Measurements from ENCODE around the gene SYN1.

SYN1 gene

DNA sequence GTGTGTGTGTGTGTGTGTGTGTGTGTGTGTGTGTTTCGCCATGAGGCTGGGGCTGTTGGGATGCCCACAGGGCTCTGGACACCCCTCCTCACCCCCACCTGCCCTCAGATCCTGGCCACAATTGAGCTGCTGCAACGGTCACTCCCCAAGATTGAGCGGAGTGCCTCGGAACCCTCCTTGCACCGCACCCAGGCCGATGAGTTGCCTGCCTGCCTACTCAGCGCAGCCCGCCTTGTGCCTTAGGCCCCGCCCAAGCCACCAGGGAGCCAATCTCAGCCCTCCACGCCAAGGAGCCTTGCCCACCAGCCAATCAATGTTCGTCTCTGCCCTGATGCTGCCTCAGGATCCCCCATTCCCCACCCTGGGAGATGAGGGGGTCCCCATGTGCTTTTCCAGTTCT lies 48.4 kb downstream of the SYN1 start:
- DNase-seq: no peak

DNA sequence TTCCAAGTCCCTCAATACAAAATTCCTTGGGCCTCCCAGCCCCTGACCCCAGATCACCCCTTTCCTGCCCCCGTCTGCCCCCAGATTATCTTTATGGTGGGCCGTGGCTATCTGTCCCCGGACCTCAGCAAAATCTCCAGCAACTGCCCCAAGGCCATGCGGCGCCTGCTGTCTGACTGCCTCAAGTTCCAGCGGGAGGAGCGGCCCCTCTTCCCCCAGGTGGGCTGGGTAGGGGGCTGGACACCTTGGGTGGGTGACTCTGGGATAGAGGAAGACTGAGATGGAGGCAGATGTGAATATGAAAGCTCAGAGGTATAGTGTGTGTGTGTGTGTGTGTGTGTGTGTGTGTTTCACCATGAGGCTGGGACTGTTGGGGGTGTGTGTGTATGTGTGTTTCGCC lies 48.9 kb downstream of the SYN1 start:
- no peak for DNase-seq

DNA sequence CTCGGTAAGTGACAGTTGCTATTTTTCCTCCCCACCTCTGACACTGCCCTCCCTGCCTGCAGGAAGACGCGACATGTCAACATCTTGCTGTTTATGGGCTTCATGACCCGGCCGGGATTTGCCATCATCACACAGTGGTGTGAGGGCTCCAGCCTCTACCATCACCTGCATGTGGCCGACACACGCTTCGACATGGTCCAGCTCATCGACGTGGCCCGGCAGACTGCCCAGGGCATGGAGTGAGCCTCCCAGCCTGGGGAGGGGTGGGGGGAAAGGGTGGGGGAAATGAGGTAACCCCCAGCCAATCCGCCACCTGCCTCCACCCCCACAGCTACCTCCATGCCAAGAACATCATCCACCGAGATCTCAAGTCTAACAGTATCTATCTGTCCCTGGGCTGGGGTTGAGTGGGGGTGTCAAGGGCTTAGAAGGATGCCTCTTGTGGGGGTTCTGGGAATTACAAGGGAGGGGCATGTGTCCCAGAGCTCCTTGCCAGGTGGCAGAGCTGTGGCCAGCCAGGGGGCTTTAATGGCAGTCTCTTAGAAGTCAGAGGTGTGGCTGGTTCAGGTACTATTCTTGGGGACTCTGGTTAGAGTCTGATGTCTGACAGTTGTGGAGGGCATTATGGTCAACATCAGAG lies 50.9 kb downstream of the SYN1 start:
- DNase-seq: no peak

DNA sequence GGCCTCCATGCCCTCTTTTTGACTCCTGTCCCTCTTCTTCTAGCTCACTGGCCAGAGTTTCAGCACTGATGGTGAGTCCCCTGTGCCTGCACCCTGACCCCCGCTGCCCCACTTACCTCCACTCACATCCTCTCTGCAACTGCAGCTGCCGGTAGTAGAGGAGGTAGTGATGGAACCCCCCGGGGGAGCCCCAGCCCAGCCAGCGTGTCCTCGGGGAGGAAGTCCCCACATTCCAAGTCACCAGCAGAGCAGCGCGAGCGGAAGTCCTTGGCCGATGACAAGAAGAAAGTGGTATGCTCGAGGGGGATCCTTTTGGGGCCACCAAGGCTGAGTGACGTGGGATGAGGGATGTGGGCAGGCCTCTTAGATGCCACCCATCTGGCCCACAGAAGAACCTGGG lies 52.8 kb downstream of the SYN1 start:
- DNase-seq: no peak

DNA sequence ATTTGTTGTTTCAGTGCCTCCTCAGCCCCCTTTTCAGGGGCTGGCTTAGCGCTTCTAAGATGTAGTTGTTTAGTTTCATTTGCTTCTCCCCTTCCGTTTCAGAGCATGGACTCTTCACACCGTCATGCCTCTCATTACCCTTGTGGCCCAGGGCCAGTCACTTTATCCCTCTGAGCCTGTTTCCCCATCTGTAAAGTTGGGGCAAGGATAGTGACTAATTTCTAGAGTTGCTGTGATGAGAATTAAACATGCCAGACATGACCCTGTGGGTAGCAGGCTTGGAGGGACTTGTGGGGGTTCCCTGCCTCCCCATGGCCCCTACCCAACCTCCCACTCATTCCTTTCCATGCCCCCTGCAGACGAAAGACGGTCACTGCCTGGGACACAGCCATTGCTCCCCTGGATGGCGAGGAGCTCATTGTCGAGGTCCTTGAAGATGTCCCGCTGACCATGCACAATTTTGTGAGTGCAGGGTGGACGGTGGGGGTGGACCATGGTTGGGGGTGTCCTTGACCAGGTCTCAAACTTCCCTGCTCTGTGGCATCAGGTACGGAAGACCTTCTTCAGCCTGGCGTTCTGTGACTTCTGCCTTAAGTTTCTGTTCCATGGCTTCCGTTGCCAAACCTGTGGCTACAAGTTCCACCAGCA lies 55.1 kb downstream of the SYN1 start:
- DNase-seq: no peak

DNA sequence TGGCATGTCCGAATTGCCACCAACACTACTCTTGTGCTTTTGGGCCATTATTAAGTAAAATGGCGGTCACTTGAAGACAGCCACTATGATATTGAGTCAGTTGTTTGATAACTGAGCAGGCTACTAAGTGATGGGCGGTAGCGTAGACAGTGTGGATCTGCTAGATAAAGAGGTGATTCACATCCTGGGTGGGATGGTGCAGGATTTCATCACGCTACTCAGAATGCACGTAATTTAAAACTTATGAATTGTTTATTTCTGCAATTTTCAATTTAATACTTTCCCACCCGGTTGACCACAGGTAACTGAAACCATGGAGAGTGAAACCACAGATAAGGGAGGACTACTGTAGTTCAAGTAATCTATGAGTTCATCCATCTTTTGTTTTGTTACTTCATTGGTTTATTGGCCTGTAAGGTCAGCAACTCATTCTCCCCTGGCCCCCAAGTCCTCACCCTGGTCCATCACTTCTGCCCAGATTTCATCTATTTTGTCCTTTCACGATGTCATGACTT lies 55.8 kb downstream of the SYN1 start:
- peak; percentile 46 for DNase-seq

DNA sequence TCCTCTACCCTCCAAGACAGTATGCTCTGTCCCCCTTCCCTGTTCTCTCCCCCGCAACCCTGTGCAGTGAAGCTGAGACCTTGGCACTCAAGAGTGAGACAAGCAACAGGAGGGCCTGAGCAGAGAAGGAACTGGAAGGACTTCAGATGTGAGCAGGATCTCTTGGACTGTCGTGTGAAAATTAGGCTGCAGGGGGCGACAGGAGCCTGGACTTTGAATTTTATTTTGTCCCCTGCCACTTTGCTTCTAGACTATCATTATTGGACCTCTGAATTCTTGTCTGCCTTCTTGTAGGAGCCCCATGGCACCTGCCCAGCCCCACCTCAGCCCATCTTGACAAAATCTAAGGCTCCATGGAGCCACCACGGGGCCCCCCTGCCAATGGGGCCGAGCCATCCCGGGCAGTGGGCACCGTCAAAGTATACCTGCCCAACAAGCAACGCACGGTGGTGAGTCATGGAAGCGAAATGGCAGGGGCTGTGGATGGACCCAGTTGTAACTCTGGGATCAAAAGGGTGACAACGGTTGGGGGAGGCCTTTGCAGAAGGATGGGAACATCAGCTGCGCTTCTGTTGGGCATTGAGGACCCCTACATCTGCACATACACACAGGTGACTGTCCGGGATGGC lies 56.9 kb downstream of the SYN1 start:
- DNase-seq: peak; percentile 55

DNA sequence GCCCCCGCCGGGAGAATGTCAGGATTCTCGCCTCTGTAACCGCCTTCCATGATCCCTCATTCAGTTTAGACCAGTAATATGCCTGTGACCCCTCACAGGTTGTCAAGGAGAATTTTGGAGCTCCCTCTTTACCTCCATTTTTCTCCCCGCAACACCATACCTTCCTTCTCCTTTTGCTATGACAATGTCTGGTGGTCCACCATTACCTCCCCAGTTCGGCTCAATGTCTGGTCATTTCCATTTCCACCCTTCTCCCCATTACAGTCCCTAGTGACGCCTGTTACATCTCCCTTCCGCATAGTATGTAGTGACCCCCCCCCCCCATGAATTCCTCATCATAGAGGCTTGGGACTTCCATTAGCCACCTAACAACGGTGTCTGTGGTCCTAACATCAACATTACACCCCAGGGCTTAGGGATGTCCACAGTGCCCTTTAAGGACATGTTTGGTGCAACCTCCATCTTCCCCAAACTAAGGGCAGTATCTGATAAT lies 58.0 kb downstream of the SYN1 start:
- no peak for DNase-seq

DNA sequence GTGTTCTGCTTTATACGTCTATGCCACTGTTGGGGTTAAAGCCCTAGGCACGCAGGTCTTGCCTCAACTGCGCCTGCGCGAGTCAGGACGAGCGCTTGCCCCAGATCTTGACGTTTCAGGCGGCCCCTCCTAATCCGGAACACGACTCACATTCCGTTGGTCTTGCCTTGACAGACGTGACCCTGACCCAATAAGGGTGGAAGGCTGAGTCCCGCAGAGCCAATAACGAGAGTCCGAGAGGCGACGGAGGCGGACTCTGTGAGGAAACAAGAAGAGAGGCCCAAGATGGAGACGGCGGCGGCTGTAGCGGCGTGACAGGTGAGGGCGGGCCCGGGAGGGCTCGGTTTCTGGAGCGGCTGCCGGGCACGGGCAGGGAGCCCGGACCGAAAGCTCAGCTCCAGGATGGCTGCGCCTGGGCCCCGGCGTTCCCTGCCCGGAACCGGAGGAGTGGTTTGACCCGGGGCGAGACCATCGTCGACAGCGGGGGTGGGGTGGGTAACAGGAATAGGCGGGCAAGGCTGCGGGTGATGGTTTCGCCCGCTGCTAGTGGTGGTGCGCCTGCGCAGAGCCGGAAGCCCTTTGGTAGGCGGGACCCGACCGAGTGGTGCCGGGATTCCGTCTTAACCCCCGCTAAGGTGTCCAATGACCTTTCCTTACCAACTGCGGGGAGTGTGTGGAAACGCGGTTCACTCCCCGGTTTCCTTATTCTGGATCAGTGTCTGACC lies 58.6 kb downstream of the SYN1 start, which contains the start of gene ARAF:
Gene ARAF, plus strand, starts transcription at position 272 of the 725 bp plus-strand sequence. CDS start 1,763 bp downstream, outside the sequence.
- DNase-seq: peak; percentile 98

DNA sequence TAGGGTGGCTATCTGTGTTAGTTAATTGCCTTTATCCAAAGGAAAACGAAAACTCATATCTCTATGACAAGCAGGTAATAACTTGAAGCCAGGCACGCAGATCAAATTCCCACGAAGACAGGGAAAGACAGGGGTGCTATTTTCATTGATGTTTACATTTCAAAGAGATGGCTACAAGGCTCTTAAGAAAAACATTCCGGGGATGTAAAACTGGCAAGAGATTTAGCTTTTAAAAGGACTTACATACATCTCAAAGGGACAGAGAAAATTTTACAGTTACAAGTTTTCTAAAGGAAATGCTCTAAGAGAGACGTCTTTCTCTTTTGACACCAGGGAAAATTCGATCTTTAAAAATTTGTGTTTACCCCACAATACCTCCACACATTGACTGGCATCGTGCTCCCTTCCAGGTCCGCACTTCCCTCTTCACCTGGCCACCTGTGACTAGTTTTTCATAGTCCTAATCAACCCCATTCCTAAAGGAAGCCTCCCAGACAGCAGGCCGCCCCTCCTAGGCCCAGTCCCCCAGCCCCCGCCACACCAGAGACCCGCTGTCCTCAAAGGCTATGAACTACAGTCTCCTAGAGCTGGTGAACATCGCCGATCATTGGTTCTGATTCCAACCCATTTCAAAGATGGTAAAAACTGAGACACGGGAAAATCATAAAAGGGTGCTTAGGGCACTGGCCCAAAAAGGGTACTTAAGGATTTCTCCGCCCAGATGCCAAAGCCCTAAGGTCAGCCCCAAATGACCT lies 59.3 kb downstream of the SYN1 start:
- DNase-seq: no peak

DNA sequence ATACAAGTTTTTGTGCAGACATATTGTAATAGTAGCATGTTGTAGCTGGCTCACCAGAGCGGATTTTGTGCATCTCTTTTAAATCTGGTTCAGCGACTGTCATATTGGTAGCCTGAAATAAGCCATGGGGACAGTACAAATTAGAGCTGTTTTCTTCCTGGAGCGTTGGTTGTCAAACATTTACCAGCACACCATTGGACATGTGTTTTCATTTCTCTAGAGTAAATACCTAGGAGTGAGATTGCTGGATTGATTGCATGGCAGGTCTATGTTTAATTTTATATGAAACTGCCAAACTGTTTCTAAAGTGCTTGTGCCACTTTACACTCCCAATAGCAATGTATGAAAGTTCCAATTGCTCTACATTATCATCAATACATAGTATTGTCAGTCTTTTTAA lies 61.2 kb downstream of the SYN1 start:
- DNase-seq: no peak

DNA sequence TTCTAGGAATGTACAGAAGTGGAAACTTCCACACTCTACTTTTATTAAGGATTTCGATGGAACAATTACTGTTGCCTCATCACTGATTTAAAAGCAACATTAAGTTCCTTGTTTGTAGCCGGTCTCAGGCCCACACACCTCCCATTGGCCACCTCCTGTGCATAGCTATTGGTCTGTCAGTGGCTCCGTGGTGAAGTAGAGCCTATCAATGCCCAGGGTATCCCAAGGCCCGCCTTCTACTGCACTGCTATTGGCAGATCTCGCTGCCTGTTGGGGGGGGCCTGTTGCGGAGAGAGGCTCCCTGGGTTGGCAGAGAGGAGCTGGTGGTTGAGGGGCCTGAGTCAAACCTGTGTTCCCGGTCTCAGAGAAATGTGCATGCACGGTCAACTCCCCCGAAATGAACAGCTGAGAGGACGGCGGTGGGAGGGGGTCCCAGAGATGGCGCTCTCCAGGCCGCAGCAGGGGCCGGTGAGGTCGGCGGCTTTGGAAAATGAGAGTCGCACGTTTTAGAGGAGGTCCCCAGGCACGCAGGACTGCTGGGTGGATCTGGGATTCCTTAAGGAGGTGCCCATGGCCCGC lies 63.5 kb downstream of the SYN1 start:
- DNase-seq: peak; percentile 90

DNA sequence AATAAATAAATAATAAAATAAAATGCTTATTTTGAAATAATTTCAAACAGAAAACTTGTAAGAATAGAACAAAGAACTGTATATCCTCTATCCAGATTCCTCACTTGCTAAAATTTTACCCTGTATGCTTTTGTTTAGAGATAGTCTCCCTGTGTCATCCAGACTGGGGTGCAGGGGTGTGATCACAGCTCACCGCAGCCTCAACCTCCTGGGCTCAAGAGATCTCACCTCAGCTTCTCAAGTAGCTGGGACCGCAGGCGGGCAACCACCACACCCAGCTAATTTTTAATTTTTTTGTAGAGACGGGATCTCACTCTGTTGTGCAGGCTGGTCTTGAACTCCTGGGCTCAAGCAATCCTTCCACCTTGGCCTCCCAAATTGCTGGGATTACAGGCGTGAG lies 76.2 kb downstream of the SYN1 start:
- no peak for DNase-seq

DNA sequence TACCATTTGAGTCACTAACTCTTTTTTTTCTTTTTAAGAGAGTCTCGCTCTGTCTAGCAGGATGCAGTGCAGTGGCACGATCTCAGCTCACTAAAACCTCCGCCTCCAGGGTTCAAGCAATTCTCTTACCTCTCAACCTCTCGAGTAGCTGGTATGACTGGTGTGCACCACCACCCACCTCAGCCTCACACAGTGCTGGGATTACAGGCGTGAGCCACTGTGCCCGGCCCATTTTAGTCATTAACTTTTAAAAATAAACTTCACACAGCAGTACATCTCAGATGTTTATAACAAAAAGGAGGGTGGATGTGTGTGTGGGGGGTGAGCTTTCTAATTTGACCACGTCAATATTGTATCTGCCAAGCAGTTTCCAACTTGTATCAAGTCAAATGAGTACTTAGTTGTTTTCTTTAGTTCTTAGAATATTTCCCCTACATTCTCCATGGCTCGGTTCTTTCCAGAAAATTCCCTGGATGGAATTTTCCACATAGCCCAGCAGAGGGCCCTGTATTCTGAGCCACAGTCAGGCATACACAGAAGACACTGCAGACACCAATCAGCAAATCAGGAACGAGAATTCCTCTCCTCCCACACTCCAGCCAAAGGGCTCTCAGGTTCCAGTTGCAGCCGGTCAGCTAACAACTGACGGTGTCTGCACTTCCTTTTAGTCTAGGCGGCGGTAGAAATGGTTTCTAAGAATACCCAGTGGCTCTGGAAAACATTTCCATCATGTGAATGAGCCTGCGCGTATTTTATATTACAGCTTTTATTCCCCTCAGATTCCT lies 78.7 kb downstream of the SYN1 start:
- peak; percentile 82 for DNase-seq

DNA sequence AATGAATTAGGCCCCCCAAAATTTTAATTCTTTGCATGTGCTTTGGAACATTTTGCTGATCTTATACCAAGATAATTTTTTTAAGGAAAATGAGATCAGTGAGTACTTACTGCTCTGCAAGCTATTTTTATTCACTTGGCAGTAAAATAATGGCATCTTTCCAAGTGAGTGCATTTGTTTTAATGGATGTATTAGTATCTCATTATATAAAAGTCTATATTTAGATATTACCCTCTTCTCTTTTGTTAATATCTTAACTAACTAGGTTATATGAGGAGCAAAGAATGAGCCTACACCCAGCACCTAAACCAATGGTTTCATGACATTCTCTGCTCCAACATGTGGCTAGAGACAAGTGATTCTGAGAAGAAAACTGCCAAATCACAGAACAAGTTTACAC lies 79.8 kb downstream of the SYN1 start:
- DNase-seq: no peak

DNA sequence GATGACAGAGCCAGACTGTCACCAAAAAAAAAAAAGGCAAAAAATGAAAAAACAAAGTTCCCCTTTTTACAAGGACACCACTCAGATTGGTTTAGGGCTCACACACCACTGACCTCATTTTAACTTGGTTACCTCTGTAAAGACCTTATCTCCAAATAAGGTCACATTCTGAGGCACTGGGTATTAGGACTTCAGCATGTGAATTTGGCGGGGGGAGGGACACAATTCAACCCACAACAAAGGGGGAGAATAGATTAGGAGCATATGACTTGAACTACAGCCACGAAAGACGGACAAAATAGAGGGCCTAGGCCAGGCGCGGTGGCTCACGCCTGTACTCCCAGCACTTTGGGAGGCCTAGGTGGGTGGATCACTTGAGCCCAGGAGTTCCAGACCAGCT lies 89.6 kb downstream of the SYN1 start:
- DNase-seq: peak; percentile 40

DNA sequence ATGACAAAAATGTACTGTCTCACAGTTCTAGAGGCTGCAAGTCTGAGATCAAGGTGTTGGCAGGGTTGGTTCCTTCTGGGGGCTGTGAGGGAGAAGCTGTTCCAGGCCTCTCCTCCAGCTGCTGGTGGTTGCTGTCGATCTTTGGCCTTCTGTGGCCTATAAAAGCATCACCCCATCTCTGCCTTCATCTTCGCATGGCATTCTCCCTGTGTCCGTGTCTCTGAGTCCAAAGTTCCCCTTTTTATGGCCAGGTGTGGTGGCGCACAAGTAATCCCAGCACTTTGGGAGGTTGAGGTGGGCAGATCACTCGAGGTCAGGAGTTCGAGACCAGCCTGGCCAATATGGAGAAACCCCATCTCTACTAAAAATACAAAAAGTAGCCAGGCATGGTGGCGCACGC lies 90.1 kb downstream of the SYN1 start:
- no peak for DNase-seq

DNA sequence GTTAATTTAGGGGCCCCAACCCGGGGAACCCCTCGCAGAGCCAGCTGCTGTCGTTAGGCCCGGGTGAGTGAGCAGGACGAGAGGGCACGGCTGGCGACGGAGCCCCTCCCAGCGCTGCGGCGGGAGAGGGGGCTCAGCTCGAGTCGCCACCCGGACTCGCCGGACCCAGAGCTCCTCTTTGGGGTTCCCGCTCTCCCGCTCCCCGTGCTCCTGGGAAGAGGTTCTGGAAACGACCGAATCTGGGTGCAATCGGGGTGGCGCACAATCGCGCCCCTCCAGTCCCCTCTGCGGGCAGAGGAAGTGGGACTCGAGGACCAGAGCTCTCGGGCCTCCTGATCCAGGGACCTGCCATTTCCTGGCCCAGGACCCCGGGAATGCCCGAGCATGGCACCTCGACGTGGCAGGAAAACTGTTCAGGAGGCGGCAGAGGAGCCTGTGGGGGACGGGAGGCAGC lies 95.9 kb downstream of the SYN1 start:
- DNase-seq: no peak

DNA sequence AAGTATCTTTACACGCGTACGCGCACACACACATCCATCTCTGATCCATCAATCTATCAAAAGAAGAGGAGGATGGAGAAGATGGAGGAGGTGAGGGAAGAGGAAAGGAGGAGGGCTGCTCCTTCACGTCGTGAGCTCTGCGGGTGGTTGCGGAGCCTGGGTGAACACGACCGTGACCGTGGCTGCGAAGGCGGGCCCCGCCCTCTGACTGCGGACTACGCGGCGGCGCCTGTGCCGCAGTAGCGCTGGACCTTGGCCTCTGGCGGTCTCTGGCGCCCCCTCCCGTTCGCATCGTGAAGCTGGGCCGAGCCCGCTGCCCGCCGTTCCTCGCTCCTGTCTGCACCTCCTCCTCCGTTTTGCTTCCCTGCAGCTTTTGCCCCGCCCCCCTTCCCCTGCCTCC lies 96.4 kb downstream of the SYN1 start:
- DNase-seq: peak; percentile 67
